ENCODE data around the gene RRAS2.

The RRAS2 gene

DNA sequence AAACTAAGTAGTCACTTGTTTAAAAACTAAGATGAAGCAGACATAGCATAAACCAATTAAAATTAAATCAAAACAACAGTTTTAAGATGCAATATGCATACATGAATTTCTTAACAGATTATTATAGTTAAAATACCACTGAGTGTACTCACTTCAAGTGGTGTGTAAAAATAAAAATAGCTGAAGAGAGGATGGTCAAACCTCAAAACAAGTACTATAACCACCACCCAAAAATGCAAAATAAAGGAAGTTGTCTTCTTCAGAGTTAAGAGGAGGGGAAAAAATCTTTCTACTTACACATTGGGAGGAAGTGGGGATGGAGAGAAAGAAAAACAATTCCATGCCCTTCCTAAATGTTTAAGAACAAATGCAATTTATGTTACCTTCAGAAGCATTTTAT lies 31.9 kb downstream of the RRAS2 start:
- TF ChIP-seq CTCF (IDR thresholded peaks at IDR 0.05; ENCODE audit: low read depth, low read length, missing control alignments), result no peak
- H3K4me3 ChIP-seq (ENCODE audit: low read depth, low read length), result no peak overlapping the region
- DNase-seq (ENCODE audit: low read depth), result no peak
- in situ Hi-C loops (cut with HindIII; ENCODE audit: low sequenced_read_pairs), result no loop called here

- in situ Hi-C loops (cut with HindIII; ENCODE audit: low sequenced_read_pairs), result no loop called here
- TF ChIP-seq CTCF (IDR thresholded peaks at IDR 0.05; ENCODE audit: low read depth, low read length, missing control alignments), result no peak
- no peak for DNase-seq (ENCODE audit: low read depth)
- H3K4me3 ChIP-seq (ENCODE audit: low read depth, low read length), result no peak overlapping the region
These were observed 35.8 kb downstream of the RRAS2 start for GRCh38 chr11:14323118-14323676.

GRCh38 chr11:14322510-14322909 lies 36.5 kb downstream of the RRAS2 start:
- TF ChIP-seq CTCF (IDR thresholded peaks at IDR 0.05; ENCODE audit: low read depth, low read length, missing control alignments), result no peak
- DNase-seq (ENCODE audit: low read depth), result no peak
- in situ Hi-C loops (cut with HindIII; ENCODE audit: low sequenced_read_pairs), result no loop called here
- no peak overlapping the region for H3K4me3 ChIP-seq (ENCODE audit: low read depth, low read length)

- no peak for TF ChIP-seq CTCF (IDR thresholded peaks at IDR 0.05; ENCODE audit: low read depth, low read length, missing control alignments)
- no peak overlapping the region for H3K4me3 ChIP-seq (ENCODE audit: low read depth, low read length)
- in situ Hi-C loops (cut with HindIII; ENCODE audit: low sequenced_read_pairs), result no loop called here
- DNase-seq (ENCODE audit: low read depth), result peak; percentile 86
These were observed 39.0 kb downstream of the RRAS2 start for GRCh38 chr11:14320020-14320419.

GRCh38 chr11:14318581-14318981 lies 40.4 kb downstream of the RRAS2 start:
- DNase-seq (ENCODE audit: low read depth), result no peak
- H3K4me3 ChIP-seq (ENCODE audit: low read depth, low read length), result no peak overlapping the region
- TF ChIP-seq CTCF (IDR thresholded peaks at IDR 0.05; ENCODE audit: low read depth, low read length, missing control alignments), result no peak
- in situ Hi-C loops (cut with HindIII; ENCODE audit: low sequenced_read_pairs), result loop anchor here (5.0 kb wide), 2 partner anchors 49 to 99 kb away; no protein-coding TSS in a partner anchor

- no peak overlapping the region for H3K4me3 ChIP-seq (ENCODE audit: low read depth, low read length)
- TF ChIP-seq CTCF (IDR thresholded peaks at IDR 0.05; ENCODE audit: low read depth, low read length, missing control alignments), result no peak
- no peak for DNase-seq (ENCODE audit: low read depth)
- in situ Hi-C loops (cut with HindIII; ENCODE audit: low sequenced_read_pairs), result loop anchor here (5.0 kb wide), 2 partner anchors 50 to 100 kb away; no protein-coding TSS in a partner anchor
These were observed 41.2 kb downstream of the RRAS2 start for GRCh38 chr11:14317659-14318325.
